ENCODE data around the gene GNL1. TPM values are rescaled to one million over a fixed set of nuclear protein-coding genes. Genes with fewer than 3 reads are reported as not detected.

Gene GNL1
- total and polyA plus RNA-seq, 2 of the 8 experiments (the other 6 are each of a cell fraction or from before 2014, with no cell fraction given), result 42.4 to 67.8 TPM

DNA sequence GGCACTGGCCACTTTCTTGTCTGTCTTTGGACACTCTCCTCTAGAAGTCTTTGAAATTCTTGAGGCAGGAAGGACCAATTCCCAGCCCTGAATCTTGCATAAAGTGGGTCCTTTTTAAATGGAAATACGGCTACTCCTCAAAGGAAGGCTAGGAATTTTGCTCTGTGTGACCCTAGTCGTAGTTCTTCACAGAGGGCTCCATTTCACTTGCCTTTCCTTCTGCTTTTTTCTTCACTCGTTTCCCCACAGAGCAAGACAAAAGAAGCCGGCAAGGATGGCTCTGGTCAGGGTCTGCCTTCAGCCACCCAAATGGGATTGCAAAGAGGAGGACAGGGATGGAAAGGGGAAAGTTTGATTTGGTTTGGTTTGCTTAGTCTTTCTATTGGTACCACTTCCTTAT, 41.2 kb downstream of the GNL1 start:
- H3K9ac ChIP-seq (replicated peaks in 1 of 4; ENCODE audit: extremely low read depth in 1 of 4, low read depth in 3 of 4, low read length in 3 of 4), result peak overlapping the region in 1 of 4 experiments; percentile 29; a peak in 1 of 7 replicates
- no peak overlapping the region for H3K56ac ChIP-seq (replicated peaks; ENCODE audit: insufficient read length, low read depth, low read length)
- peak overlapping the region in 3 of 4 experiments; percentile 3 to 38 (median 10); a peak in 2 of 8 replicates for H3K4me3 ChIP-seq (ENCODE audit: extremely low read depth in 1 of 4, insufficient read depth in 2 of 4, low read depth in 3 of 4, low read length in 4 of 4)
- H4K20me1 ChIP-seq (replicated peaks in 1 of 2; ENCODE audit: control insufficient read depth in 1 of 2, insufficient read depth in 2 of 2, low read length in 2 of 2), result no peaks in the 10 kb centered on the region
- H2BK120ac ChIP-seq (replicated peaks; ENCODE audit: low read depth, low read length), result no peak overlapping the region
- H2AK5ac ChIP-seq (ENCODE audit: low read depth, low read length), result 0 out of 2 replicates have a peak overlapping the region, but pooled peaks have one; percentile 47
- no peaks in the 10 kb centered on the region for H3K79me2 ChIP-seq (ENCODE audit: control insufficient read depth in 1 of 2, insufficient read depth in 2 of 2, low read length in 2 of 2)
- H3K23me2 ChIP-seq (ENCODE audit: low read depth, low read length), result no peaks in the 10 kb centered on the region
- no peak overlapping the region for H2BK15ac ChIP-seq (ENCODE audit: low read length)
- DNase-seq (ENCODE audit: low read depth in 1 of 2, low spot score in 2 of 2) (no peak), FAIRE-seq (no peak)
- peak overlapping the region; percentile 54 to 72 for H3K4me2 ChIP-seq (ENCODE audit: insufficient read depth in 1 of 2, low read depth in 2 of 2, low read length in 2 of 2)
- H3K18ac ChIP-seq (ENCODE audit: extremely low read depth, low read length), result peak overlapping the region; percentile 85
- H2BK20ac ChIP-seq (ENCODE audit: low read length), result peak overlapping the region; percentile 80; the same call in 1 of the 2 replicates
- WGBS, 2 experiments (ENCODE audit: extremely low coverage in 1 of 2, insufficient coverage in 1 of 2, insufficient read length in 1 of 2, insufficient replicate concordance in 2 of 2, low coverage in 1 of 2, low lambda C conversion rate in 2 of 2, missing lambda C conversion rate in 1 of 2), result 25% methylated on average over 4 of the region's 4 CpGs; no CpG with 5 or more reads in 1 of the 2 experiments
- POLR2A ChIA-PET (ENCODE audit: partially characterized antibody), result interaction anchor here (0.6 to 0.7 kb wide), 2 partner anchors 25 to 27 kb away, joined by 3 read pairs; no protein-coding TSS in a partner anchor
- peaks cover 2 to 6% (median 4%) of the 10 kb centered on the region in 4 experiments; a peak in 2 of 7 replicates for H3K4me1 ChIP-seq (replicated peaks in 1 of 4; ENCODE audit: control insufficient read depth in 3 of 4, insufficient read depth in 4 of 4, low read length in 3 of 4)
- no peaks in the 10 kb centered on the region for H3K27me3 ChIP-seq (replicated peaks in 1 of 4; ENCODE audit: control insufficient read depth in 3 of 4, extremely low read depth in 1 of 4, insufficient read depth in 3 of 4, low read length in 3 of 4)
- H4K8ac ChIP-seq (ENCODE audit: extremely low read depth, insufficient read depth, low read length), result no peak overlapping the region; the same call in 1 of the 2 replicates
- H3K27ac ChIP-seq (ENCODE audit: low read depth, low read length), result peak overlapping the region; percentile 58; the same call in 1 of the 2 replicates
- no peaks in the 10 kb centered on the region for H3K36me3 ChIP-seq (ENCODE audit: control insufficient read depth in 2 of 4, insufficient read depth in 4 of 4, low read length in 3 of 4)
- no peaks in the 10 kb centered on the region; a peak in 1 of 4 replicates for H3K9me3 ChIP-seq (ENCODE audit: insufficient read depth in 2 of 2, low read depth in 1 of 2, low read length in 1 of 2)
- H2BK5ac ChIP-seq (ENCODE audit: low read depth, low read length), result peak overlapping the region; percentile 83
- no peak overlapping the region for H3K4ac ChIP-seq (replicated peaks; ENCODE audit: insufficient read length, low read depth, low read length)
- 0 out of 2 replicates have a peak overlapping the region, but pooled peaks have one; percentile 82 for H2AFZ ChIP-seq (ENCODE audit: low read length)
- H3K79me1 ChIP-seq (ENCODE audit: low read depth, low read length), result no peaks in the 10 kb centered on the region
- no peak overlapping the region for H3K14ac ChIP-seq (ENCODE audit: insufficient read length)
- CTCF ChIA-PET (ENCODE audit: partially characterized antibody), result interaction anchor here (2.2 kb wide), 1 partner anchor 26 kb away, joined by 10 read pairs; no protein-coding TSS in a partner anchor
- H4K91ac ChIP-seq (replicated peaks; ENCODE audit: insufficient read length, low read length), result no peak overlapping the region
- TF ChIP-seq TAF1 (IDR thresholded peaks at IDR 0.05; ENCODE audit: low read depth, low read length) (0 out of 2 replicates have a peak, but pooled peaks have one; percentile 15), POU5F1 (IDR thresholded peaks at IDR 0.05; ENCODE audit: low read depth, low read length) (no peak)
- 0 out of 2 replicates have a peak overlapping the region, but pooled peaks have one; percentile 81 for H2BK12ac ChIP-seq (ENCODE audit: low read depth, low read length)
- H4K5ac ChIP-seq (ENCODE audit: insufficient read length, low read depth, low read length), result no peak overlapping the region
- H3K23ac ChIP-seq (ENCODE audit: insufficient read length), result no peak overlapping the region

Data from H1 (cell line).